T-helper 2 cell treated with Interferon-gamma antibody and Interleukin-4, amounts not matched to agents 5 μg/mL and 100 μg/mL, for 36 hours (primary cell): ENCODE data around the gene UBE2H.
"Not testable (repeated sequence)": the region's sequence is repeated elsewhere in the genome, so short reads cannot be mapped to it uniquely, and the experiment has no call there.

Experiments
- DNase-seq: peaks from one replicate; pipeline ENCODE4 v3.0.0; 2021; ENCODE audit warnings: low spot score
- H3K27ac Mint-ChIP-seq: one replicate; pipeline ENCODE4 v1.8.0; 2021; ENCODE audit warnings: mild to moderate bottlenecking, mixed read lengths
- H3K27me3 Mint-ChIP-seq: one replicate; pipeline ENCODE4 v1.8.0; 2021; ENCODE audit warnings: low read depth, mixed read lengths
- H3K36me3 Mint-ChIP-seq: one replicate; pipeline ENCODE4 v1.8.0; 2021; ENCODE audit warnings: low read depth, mixed read lengths
- H3K4me1 Mint-ChIP-seq: one replicate; pipeline ENCODE4 v1.8.0; 2021; ENCODE audit warnings: low read depth, mixed read lengths
- H3K4me3 Mint-ChIP-seq: one replicate; pipeline ENCODE4 v1.8.0; 2022; ENCODE audit warnings: mild to moderate bottlenecking, moderate library complexity, mixed read lengths
- H3K9me3 Mint-ChIP-seq: one replicate; pipeline ENCODE4 v1.8.0; 2021; ENCODE audit warnings: mixed read lengths

UBE2H gene

DNA sequence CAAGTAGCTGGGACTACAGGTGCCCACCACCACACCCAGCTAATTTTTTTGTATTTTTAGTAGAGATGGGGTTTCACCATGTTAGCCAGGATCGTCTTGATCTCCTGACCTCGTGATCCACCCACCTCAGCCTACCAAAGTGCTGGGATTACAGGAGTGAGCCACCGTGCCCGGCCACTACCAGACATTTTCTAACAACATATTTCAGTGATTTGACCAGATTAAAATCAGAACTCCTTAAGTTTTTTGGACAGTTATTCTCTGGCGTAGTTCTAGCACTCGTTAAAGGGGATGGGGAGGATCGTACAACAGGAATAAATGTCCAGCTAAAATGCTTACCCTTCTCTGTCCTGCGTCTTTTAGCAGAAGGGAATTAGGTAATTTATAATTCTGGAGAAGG is 88.1 kb downstream of the UBE2H start:
- H3K36me3 Mint-ChIP-seq = not testable (repeated sequence)
- H3K4me1 Mint-ChIP-seq = peaks cover 21% of the 10 kb centered on the region

DNA sequence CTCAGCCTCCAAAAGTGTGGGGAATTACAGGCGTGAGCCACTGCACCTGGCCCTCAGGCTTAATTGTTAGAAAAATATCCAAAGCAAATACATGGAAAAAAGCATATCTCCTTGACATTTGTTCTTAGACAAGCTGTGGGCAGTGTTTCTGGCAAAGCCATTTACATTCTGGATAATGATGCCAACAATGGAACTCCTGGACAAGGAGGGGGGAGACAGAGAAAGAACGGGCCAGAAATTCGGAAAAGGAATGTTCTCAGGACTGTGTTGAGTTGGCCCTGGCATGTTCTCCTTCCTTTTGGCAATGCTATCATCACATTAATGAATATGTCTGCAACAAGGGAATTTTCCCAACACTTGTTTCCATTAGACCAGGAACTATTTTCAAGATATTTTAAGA is 88.7 kb downstream of the UBE2H start:
- Mint-ChIP-seq H3K4me3 (no peak overlapping the region), H3K4me1 (peaks cover 24% of the 10 kb centered on the region), H3K27ac (no peak overlapping the region), H3K27me3 (no peaks in the 10 kb centered on the region), H3K36me3 (peaks cover 4% of the 10 kb centered on the region), H3K9me3 (no peaks in the 10 kb centered on the region)
- no peak for DNase-seq

More for the DNA sequence above, 88.1 kb downstream of the UBE2H start:
- DNase-seq, H3K9me3 Mint-ChIP-seq, H3K27ac Mint-ChIP-seq, H3K27me3 Mint-ChIP-seq, H3K4me3 Mint-ChIP-seq: not testable (repeated sequence)

- Mint-ChIP-seq H3K27ac (no peak overlapping the region), H3K9me3 (no peaks in the 10 kb centered on the region), H3K4me3 (no peak overlapping the region), H3K27me3 (no peaks in the 10 kb centered on the region), H3K4me1 (peaks cover 25% of the 10 kb centered on the region), H3K36me3 (peaks cover under 1% of the 10 kb centered on the region)
- DNase-seq = no peak
These were observed 90.1 kb downstream of the UBE2H start for GRCh38 chr7:129862682-129863081.

DNA sequence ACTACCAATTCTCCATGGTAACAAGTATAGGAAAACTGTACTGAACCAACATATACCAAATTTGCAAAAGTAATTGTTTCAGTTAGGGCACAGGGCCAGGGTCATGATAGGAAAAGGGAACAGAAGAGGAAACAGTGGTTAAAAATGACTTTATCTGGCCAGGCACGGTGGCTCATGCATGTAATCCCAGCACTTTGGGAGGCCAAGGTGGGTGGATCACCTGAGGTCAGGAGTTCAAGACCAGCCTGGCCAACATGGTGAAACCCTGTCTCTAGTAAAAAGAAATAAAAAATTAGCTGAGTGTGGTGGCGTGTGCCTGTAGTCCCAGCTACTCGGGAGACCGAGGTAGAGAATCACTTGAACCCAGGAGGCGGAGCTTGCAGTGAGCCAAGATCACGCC is 92.0 kb downstream of the UBE2H start:
- H3K27me3 Mint-ChIP-seq, H3K36me3 Mint-ChIP-seq, DNase-seq, H3K4me3 Mint-ChIP-seq, H3K9me3 Mint-ChIP-seq, H3K27ac Mint-ChIP-seq: not testable (repeated sequence)
- peaks cover 19% of the 10 kb centered on the region for H3K4me1 Mint-ChIP-seq

- Mint-ChIP-seq H3K4me3 (no peak overlapping the region), H3K36me3 (peaks cover 5% of the 10 kb centered on the region), H3K4me1 (peaks cover 19% of the 10 kb centered on the region), H3K9me3 (no peaks in the 10 kb centered on the region), H3K27ac (no peak overlapping the region), H3K27me3 (no peaks in the 10 kb centered on the region)
- DNase-seq = no peak
These were observed 93.6 kb downstream of the UBE2H start for GRCh38 chr7:129859183-129859582.

GRCh38 chr7:129858490-129858889 is 94.3 kb downstream of the UBE2H start:
- H3K4me3 Mint-ChIP-seq = no peak overlapping the region
- peaks cover 23% of the 10 kb centered on the region for H3K4me1 Mint-ChIP-seq
- H3K9me3 Mint-ChIP-seq = no peaks in the 10 kb centered on the region
- no peaks in the 10 kb centered on the region for H3K27me3 Mint-ChIP-seq
- H3K27ac Mint-ChIP-seq = no peak overlapping the region
- peaks cover 5% of the 10 kb centered on the region for H3K36me3 Mint-ChIP-seq
- no peak for DNase-seq

- peaks cover 26% of the 10 kb centered on the region for H3K4me1 Mint-ChIP-seq
- no peaks in the 10 kb centered on the region for H3K27me3 Mint-ChIP-seq
- no peak overlapping the region for H3K27ac Mint-ChIP-seq
- DNase-seq = no peak
- peaks cover 5% of the 10 kb centered on the region for H3K36me3 Mint-ChIP-seq
- H3K4me3 Mint-ChIP-seq = no peak overlapping the region
- no peaks in the 10 kb centered on the region for H3K9me3 Mint-ChIP-seq
These were observed 95.4 kb downstream of the UBE2H start for GRCh38 chr7:129857313-129857712.

DNA sequence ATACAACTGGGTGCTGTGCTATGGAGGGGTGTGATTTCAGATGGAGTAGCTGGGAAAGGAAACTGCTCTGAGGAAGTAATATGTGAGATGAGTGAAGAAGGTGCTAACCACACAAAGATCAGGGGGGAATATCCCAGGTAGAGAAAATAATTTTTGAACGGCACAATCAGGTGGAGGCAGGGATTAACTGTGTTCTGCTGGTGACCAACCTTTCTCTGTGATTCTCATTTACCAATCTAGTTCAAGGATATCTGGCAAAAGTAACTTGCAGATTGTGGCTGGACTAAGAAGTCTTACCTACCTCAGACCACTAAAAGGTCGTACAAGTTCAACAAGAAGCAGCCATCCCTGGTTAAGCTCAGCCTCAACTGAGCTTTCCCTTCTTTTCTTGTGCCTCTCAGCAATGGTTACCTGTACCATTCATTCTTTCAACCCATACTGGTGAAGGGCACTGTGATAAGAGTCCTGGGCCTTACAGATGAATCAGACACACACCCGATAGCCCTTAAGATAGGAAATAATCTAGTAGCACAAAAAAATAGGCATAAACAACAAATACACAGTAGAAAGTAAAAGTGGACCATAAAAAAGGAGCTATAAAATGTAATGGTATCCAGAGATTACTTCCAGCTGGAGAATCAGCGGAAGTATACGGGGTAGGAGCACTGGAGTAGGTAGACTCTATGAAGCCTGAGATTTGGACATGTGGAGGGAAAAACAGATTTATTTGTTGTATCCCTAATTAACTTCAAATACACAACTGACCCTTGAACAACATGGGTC is 96.6 kb downstream of the UBE2H start:
- H3K27ac Mint-ChIP-seq = no peak overlapping the region

DNA sequence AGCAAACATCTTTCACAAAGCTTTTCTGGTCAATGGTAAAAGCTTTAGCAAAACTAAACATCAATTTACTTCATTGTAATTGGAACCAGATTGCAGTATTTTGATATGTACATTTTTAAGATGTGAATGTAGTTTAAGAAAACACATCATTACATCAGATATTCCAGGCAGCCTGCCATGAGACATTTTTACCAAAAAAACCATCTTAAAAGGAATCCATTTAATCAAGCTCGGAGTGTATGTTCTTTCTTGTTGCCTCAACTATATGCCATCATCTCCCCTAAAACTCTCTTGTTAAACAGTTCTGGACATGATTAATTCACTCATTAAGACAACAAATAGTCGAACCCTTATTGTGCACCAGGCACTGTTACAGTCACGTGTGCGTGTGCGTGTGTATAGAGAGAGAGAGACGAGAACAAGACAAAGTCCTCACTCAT is 97.5 kb downstream of the UBE2H start:
- H3K4me1 Mint-ChIP-seq = peaks cover 18% of the 10 kb centered on the region
- no peak overlapping the region for H3K4me3 Mint-ChIP-seq
- H3K27me3 Mint-ChIP-seq = no peaks in the 10 kb centered on the region
- no peak for DNase-seq
- no peaks in the 10 kb centered on the region for H3K9me3 Mint-ChIP-seq
- no peak overlapping the region for H3K27ac Mint-ChIP-seq
- peaks cover 5% of the 10 kb centered on the region for H3K36me3 Mint-ChIP-seq

More for the DNA sequence above, 96.6 kb downstream of the UBE2H start:
- Mint-ChIP-seq H3K9me3 (no peaks in the 10 kb centered on the region), H3K4me1 (peaks cover 21% of the 10 kb centered on the region), H3K27me3 (no peaks in the 10 kb centered on the region), H3K4me3 (no peak overlapping the region), H3K36me3 (peaks cover 5% of the 10 kb centered on the region)
- DNase-seq = no peak

DNA sequence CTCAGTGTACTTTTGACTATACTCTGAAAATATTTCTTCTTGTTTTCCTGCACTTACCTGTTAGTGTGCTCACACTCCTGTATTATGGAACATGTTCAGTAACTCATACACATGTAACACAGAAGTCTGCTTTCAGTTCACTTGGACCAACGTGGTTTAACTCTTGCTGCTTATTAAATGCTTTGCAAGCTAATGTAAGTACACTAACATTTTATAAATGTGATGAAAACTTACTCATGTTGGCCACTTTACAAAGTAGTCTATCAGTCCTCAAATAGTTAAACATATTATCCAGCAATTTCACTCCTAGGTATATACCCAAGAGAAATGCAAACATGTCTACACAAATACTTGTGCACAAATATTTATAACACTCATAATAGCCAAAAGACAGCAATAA is 98.4 kb downstream of the UBE2H start:
- Mint-ChIP-seq H3K4me1 (peaks cover 14% of the 10 kb centered on the region), H3K27me3 (no peaks in the 10 kb centered on the region), H3K27ac (no peak overlapping the region), H3K36me3 (peaks cover 5% of the 10 kb centered on the region), H3K4me3 (no peak overlapping the region), H3K9me3 (no peaks in the 10 kb centered on the region)
- no peak for DNase-seq

- Mint-ChIP-seq H3K4me1 (peaks cover 10% of the 10 kb centered on the region), H3K27ac (no peak overlapping the region), H3K9me3 (no peaks in the 10 kb centered on the region), H3K36me3 (peaks cover 5% of the 10 kb centered on the region), H3K4me3 (no peak overlapping the region), H3K27me3 (no peaks in the 10 kb centered on the region)
- no peak for DNase-seq
These were observed 99.0 kb downstream of the UBE2H start for GRCh38 chr7:129853661-129854268.

GRCh38 chr7:129851809-129852208 is 101.0 kb downstream of the UBE2H start:
- Mint-ChIP-seq H3K4me1 (peaks cover 10% of the 10 kb centered on the region), H3K27me3 (no peaks in the 10 kb centered on the region), H3K9me3 (no peaks in the 10 kb centered on the region), H3K27ac (no peak overlapping the region), H3K4me3 (no peak overlapping the region), H3K36me3 (peaks cover 2% of the 10 kb centered on the region)
- DNase-seq = no peak

GRCh38 chr7:129851174-129851573 is 101.6 kb downstream of the UBE2H start:
- H3K36me3 Mint-ChIP-seq = peaks cover 2% of the 10 kb centered on the region
- no peak overlapping the region for H3K27ac Mint-ChIP-seq
- H3K4me3 Mint-ChIP-seq = no peak overlapping the region
- DNase-seq = no peak
- H3K27me3 Mint-ChIP-seq = no peaks in the 10 kb centered on the region
- H3K4me1 Mint-ChIP-seq = peaks cover 10% of the 10 kb centered on the region
- no peaks in the 10 kb centered on the region for H3K9me3 Mint-ChIP-seq

DNA sequence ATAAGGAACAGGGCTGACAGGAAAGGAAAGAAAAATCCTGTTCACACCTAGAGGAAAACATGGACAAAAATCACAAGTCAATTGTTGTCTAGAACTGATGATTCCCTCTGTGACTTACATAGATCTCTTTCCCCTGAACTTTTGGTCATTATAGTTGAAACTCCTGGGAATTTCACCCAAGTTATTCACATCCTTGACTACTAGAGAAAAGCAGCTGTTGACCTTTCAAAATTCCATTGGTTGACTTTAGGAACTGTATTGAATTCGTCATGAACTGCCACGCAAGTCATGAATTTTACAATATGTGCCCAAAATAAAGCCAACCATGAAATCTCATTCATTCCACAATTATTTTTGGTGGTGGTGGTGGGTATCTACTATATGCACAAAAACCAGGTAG is 104.3 kb downstream of the UBE2H start:
- Mint-ChIP-seq H3K27me3 (no peaks in the 10 kb centered on the region), H3K36me3 (peaks cover 5% of the 10 kb centered on the region), H3K4me1 (peaks cover 23% of the 10 kb centered on the region), H3K4me3 (no peak overlapping the region), H3K27ac (no peak overlapping the region), H3K9me3 (no peaks in the 10 kb centered on the region)
- DNase-seq = no peak

DNA sequence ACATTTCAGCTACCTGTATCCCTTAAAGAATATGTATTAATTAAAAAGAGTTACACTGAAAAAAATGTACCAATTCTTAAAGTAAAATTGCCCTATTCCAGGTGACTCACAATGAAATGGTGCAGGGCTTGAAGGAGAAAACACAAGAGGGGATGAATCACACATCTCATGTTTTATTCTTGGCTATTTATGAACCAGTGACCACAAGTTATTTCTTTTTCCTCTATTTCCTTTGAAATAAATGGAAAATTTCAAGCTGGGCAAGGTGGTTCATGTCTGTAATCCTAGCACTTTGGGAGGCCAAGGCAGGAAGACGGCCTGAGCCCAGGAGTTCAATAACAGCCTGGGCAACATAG is 106.8 kb downstream of the UBE2H start:
- H3K27ac Mint-ChIP-seq = no peak overlapping the region

More for the DNA sequence above, 106.8 kb downstream of the UBE2H start:
- Mint-ChIP-seq H3K36me3 (peaks cover 7% of the 10 kb centered on the region), H3K4me1 (peaks cover 28% of the 10 kb centered on the region), H3K4me3 (no peak overlapping the region), H3K9me3 (no peaks in the 10 kb centered on the region), H3K27me3 (no peaks in the 10 kb centered on the region)
- no peak for DNase-seq
